Measurements from ENCODE around the gene GRAMD2A.
A peak's percentile ranks its signal among the peaks of the same experiment; 100 is the strongest.
"Not testable (repeated sequence)": the region's sequence is repeated elsewhere in the genome, so short reads cannot be mapped to it uniquely, and the experiment has no call there.

The GRAMD2A gene

GRCh38 chr15:72183781-72184164 lies 13.8 kb downstream of the GRAMD2A start:
- DNase-seq, result no peak

GRCh38 chr15:72182673-72183072 lies 14.9 kb downstream of the GRAMD2A start:
- no peak for DNase-seq

GRCh38 chr15:72182244-72182643 lies 15.3 kb downstream of the GRAMD2A start:
- no peak for DNase-seq

- DNase-seq, result no peak
Measured at GRCh38 chr15:72180761-72181324, 16.7 kb downstream of the GRAMD2A start.

GRCh38 chr15:72179950-72180581 lies 17.5 kb downstream of the GRAMD2A start:
- DNase-seq, result no peak

- no peak for DNase-seq
Measured at GRCh38 chr15:72178976-72179585, 18.5 kb downstream of the GRAMD2A start.

GRCh38 chr15:72176743-72177142 lies 20.8 kb downstream of the GRAMD2A start:
- DNase-seq, result no peak

GRCh38 chr15:72176159-72176558 lies 21.4 kb downstream of the GRAMD2A start:
- no peak for DNase-seq

- no peak for DNase-seq
Measured at GRCh38 chr15:72175186-72176044, 22.2 kb downstream of the GRAMD2A start.

- no peak for DNase-seq
Measured at GRCh38 chr15:72174551-72175165, 22.9 kb downstream of the GRAMD2A start.

- DNase-seq, result no peak
Measured at GRCh38 chr15:72173864-72174550, 23.6 kb downstream of the GRAMD2A start.

GRCh38 chr15:72173401-72173800 lies 24.2 kb downstream of the GRAMD2A start:
- no peak for DNase-seq

GRCh38 chr15:72172796-72173195 lies 24.8 kb downstream of the GRAMD2A start:
- DNase-seq, result no peak

GRCh38 chr15:72171978-72172377 lies 25.6 kb downstream of the GRAMD2A start:
- not testable (repeated sequence) for DNase-seq

GRCh38 chr15:72170691-72171090 lies 26.9 kb downstream of the GRAMD2A start:
- no peak for DNase-seq

GRCh38 chr15:72169921-72170611 lies 27.5 kb downstream of the GRAMD2A start:
- no peak for DNase-seq

GRCh38 chr15:72169236-72169920 lies 28.2 kb downstream of the GRAMD2A start:
- DNase-seq, result no peak

- no peak for DNase-seq
Measured at GRCh38 chr15:72168808-72169190, 28.8 kb downstream of the GRAMD2A start.

- peak; percentile 15 for DNase-seq
Measured at GRCh38 chr15:72168131-72168807, 29.3 kb downstream of the GRAMD2A start.

GRCh38 chr15:72167445-72167844 lies 30.1 kb downstream of the GRAMD2A start:
- no peak for DNase-seq
